HG03432 (cell line): ENCODE measurements around the gene KIAA1755.
A peak's percentile ranks its signal among the peaks of the same experiment; 100 is the strongest.

Experiments
- ATAC-seq: cut with Tn5 transposase; IDR thresholded peaks from one replicate; pipeline ENCODE4 v1.9.1; 2021; ENCODE audit warnings: mild to moderate bottlenecking, moderate library complexity; ENCODE audit not compliant: unreplicated experiment

The KIAA1755 gene

GRCh38 chr20:38168791-38169589 is 91.5 kb downstream of the KIAA1755 start:
- ATAC-seq = no peak

- no peak for ATAC-seq
Observed at GRCh38 chr20:38167851-38168760, 92.4 kb downstream of the KIAA1755 start.

DNA sequence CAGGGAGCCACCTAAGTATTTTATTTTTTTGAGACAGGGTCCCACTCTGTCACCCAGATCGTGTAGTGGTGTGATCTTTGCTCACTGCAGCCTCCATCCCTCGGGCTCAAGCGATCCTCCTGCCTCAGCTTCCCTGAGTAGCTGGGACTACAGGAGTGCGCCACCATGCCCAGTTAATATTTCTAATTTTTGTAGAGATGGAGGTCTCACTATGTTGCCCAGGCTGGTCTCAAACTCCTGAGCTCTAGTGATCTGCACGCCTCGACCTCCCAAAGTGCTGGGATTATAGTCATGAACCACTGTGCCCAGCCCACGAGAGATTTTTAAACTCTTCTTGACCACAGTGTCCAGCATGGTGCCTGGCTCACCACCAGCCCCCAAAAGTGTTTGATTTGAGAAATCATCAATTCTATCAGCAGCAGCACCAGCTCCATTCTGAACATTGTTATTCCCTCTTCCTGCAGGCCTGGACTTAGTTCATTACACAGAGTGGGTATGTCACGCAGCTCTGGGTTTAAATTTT is 93.1 kb downstream of the KIAA1755 start:
- no peak for ATAC-seq

- no peak for ATAC-seq
Observed at GRCh38 chr20:38166703-38167233, 93.8 kb downstream of the KIAA1755 start.

DNA sequence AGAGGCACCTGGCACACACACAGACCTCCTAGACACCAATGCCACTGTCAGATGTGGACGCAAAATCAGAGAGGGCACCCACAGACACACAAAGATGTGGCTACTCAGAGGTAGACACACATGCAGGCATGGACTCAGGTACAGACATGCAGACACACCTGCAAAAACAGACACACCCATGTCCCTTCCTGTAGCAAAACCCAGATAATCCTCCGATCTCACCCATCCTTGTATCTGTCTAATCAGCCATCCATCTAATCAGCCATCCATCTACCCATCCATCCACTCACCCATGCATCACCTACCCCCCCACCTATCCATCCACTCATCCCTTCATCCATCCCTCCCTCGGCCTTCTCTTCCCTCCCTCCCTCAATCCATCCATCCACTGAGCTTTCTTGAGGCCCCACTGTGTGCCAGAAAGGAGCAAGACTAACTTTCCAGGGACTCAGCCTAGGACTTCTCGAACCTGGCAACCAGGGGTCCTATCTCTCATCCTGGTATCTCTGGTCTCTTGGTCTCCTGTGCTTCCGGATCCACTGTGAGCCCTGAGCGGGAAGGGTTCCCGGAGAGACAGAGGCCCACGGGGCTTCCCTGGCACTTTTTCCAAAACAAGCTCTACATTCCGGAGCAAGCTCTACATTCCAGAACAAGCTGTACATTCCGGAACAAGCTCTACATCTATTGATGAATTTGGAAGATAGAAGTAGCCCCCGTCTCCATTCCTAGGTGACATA is 94.4 kb downstream of the KIAA1755 start:
- no peak for ATAC-seq

DNA sequence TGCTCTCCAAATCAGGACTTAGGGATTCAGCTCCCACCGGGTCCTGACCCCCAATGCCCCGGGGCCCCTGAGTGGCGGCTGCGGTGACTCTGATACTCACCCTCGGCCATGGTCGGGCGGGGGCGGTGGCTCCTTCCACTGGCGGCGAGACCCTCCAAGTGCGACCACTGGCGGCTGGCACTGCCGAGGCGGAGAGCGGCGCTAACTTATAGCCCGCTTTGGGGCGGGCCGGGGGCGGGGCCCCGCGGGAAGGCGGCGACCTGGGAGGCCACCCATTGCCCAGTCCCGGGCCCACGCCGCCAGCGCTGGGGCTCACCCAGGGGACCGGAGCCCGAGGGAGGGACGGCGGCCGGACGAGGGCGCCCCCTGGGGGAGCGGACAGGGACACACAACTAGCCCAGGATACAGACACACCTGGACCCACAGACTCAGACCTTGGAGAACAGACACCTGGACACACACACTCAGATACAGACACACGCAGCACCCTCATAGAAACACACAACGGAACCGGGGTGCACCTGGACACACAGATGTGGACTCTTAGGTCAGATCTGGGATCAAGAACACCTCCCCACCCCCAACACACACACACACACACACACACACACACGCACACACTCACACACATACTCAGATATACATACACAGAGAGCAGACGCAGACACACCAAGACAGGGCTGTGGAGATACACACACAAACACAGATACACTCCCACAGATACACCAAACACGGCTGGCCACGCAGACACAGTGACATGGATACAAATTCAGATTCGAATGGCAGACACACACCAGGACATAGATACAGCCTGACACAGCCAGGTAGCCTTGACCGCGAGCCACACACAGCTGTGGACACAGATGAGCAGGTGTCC is 95.2 kb downstream of the KIAA1755 start, which contains the start of gene TGM2:
Gene TGM2, minus strand, starts transcription at position 182 of the 877 bp plus-strand sequence. Its CDS starts 72 bp downstream, at position 110.
- ATAC-seq = peak; percentile 82

DNA sequence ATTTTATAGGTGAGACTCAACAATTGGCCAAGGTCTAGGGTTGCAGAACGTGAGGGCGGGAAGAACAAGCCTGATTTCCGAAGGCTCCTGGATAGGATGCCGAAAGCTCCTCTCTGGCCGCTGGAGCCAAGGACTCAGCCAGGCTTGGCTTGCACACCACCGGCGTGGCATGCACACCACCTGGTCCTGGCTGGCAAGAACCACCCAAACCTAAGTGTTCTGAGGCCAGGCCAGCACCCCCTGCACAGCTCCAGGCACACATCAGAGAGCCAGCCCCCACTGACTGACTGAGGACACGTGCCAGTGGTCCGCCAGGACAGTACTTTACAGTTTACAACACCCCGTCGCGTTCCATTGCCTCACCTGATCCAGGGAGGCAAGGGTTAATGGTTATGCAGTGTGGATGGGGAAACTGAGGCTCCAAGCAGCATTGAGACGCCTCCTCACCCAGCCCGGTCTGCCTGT is 95.9 kb downstream of the KIAA1755 start:
- no peak for ATAC-seq

GRCh38 chr20:38164069-38164468 is 96.5 kb downstream of the KIAA1755 start:
- no peak for ATAC-seq

DNA sequence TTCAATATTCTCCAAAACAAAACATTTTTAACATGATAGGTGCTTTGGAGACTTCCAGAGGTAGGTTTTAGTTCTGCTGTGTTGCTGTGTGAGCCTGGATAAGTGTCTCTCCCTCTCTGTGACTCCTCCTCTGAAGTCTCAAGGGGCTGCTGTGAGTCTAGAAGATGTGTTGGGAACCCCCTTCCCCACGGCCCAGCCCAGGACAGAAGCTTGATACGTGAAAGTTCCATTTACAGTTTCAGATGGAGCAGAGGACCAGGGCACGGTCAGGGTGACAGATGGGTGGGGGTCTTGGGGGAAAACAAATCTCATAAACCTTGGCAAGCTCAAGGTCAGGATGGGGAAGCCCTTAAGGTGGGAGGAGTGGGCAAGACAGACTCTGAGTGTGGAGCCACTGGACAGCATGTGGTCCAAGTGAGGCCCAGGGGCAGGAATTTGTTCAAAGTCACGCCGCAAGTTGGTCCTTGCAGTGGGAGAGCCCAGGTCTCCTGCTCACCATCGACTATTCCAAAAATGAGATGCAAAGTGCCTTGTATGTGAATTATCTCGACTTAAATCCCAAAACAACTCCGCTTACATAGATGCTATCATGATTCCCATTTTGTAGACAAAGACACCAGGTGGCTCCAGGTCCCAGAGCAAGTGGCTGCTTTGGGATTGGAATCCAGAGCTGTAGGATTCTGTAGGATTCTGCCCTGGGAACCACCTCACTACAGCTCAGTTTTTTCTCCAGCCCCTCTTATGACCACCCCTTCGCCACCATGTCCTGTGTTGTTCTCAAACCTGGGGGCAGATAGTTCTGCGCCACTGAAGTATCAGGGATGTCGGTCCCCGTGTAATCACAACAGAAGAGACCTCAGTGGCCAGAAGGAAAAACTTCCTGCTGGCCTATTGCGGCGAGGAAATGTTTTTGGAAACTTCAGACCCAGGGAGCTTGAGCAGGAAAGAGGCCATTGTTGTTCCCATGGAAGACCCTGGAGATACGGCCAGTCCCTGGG is 97.4 kb downstream of the KIAA1755 start:
- ATAC-seq = no peak

DNA sequence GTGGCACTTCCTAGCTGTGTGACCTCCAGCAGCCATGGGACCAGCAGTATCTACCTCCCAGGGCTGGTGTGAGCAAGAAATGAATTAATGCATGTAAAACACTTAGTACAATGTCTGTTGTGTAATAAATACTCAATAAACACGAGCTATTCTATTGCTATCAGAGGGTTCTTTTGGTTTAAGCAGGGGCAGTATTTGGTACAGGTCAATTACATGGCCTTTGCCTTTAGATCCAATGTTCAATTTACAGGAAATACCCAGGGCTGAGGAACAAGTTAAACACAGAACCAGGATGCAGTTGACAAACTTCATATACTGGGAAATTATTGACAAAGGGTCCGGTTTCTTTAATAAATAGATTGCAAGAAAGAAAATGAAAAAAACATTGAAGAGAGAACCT is 98.4 kb downstream of the KIAA1755 start:
- ATAC-seq = no peak

GRCh38 chr20:38161412-38161774 is 99.1 kb downstream of the KIAA1755 start:
- ATAC-seq = no peak
